WERI-Rb-1 (cell line): Measurements from ENCODE around the gene SLC17A7.
A peak's percentile ranks its signal among the peaks of the same experiment; 100 is the strongest.

Experiments
- DNase-seq: peaks from one replicate; pipeline ENCODE4 v3.0.0-alpha.2; 2020
- H3K27ac ChIP-seq: fragments of 250-450 bp; sonication (Bioruptor Pico); 2 replicates; pipeline ENCODE4 v1.5.1; 2020; ENCODE audit warnings: mild to moderate bottlenecking, moderate library complexity
- H3K27me3 ChIP-seq: fragments of 250-450 bp; sonication (Bioruptor Pico); 2 replicates; pipeline ENCODE4 v1.5.1; 2021; ENCODE audit warnings: mild to moderate bottlenecking, low read depth, moderate library complexity; ENCODE audit not compliant: insufficient read depth, severe bottlenecking
- H3K36me3 ChIP-seq: fragments of 250-450 bp; sonication (Bioruptor Pico); 2 replicates; pipeline ENCODE4 v1.5.1; 2020; ENCODE audit warnings: mild to moderate bottlenecking, moderate library complexity
- H3K4me3 ChIP-seq: 2 replicates; pipeline ENCODE4 v1.5.1; 2011; ENCODE audit warnings: low read depth, mild to moderate bottlenecking, control low read depth, low read length
- H3K9me3 ChIP-seq: fragments of 250-450 bp; sonication (Bioruptor Pico); 2 replicates; pipeline ENCODE4 v1.5.1; 2021; ENCODE audit warnings: mild to moderate bottlenecking, moderate library complexity; ENCODE audit not compliant: severe bottlenecking
- TF ChIP-seq, protein P1 (sequence below): IDR thresholded peaks from 2 replicates; pipeline ENCODE4 v1.5.1; 2011; ENCODE audit warnings: low read depth, mild to moderate bottlenecking, control low read depth, inconsistent platforms, low read length

SLC17A7 gene

GRCh38 chr19:49420227-49420626 lies 21.1 kb downstream of the SLC17A7 start:
- no peak overlapping the region for H3K4me3 ChIP-seq
- H3K27me3 ChIP-seq, result no peaks in the 10 kb centered on the region
- H3K27ac ChIP-seq, result no peak overlapping the region
- TF ChIP-seq, protein P1, sequence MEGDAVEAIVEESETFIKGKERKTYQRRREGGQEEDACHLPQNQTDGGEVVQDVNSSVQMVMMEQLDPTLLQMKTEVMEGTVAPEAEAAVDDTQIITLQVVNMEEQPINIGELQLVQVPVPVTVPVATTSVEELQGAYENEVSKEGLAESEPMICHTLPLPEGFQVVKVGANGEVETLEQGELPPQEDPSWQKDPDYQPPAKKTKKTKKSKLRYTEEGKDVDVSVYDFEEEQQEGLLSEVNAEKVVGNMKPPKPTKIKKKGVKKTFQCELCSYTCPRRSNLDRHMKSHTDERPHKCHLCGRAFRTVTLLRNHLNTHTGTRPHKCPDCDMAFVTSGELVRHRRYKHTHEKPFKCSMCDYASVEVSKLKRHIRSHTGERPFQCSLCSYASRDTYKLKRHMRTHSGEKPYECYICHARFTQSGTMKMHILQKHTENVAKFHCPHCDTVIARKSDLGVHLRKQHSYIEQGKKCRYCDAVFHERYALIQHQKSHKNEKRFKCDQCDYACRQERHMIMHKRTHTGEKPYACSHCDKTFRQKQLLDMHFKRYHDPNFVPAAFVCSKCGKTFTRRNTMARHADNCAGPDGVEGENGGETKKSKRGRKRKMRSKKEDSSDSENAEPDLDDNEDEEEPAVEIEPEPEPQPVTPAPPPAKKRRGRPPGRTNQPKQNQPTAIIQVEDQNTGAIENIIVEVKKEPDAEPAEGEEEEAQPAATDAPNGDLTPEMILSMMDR, result no peak
- H3K9me3 ChIP-seq, result no peaks in the 10 kb centered on the region
- DNase-seq, result no peak
- no peaks in the 10 kb centered on the region for H3K36me3 ChIP-seq

DNA sequence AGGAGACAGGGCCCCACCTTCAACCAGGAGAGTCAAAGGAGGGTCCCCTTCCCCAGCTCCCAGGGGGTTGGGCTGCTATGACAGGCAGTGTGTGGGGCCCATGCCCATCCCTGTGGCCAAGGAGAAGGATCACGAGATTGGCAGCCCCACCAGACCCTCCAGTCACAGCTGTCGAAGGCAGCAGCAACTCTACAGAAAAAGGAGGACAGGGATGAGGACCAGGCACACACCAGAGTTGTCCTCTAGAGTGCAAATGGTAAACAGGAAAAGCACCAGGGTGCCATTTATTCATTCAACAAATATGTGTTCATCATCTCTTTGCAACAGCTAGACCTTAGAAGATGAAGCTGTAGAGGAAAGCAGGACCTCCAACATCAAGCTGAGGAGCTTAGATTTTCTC lies 22.2 kb downstream of the SLC17A7 start:
- DNase-seq, result no peak
- TF ChIP-seq, protein P1, result no peak
- no peaks in the 10 kb centered on the region for H3K27me3 ChIP-seq
- peak overlapping the region; percentile 73 for H3K27ac ChIP-seq
- no peaks in the 10 kb centered on the region for H3K9me3 ChIP-seq
- no peaks in the 10 kb centered on the region for H3K36me3 ChIP-seq
- no peak overlapping the region for H3K4me3 ChIP-seq

DNA sequence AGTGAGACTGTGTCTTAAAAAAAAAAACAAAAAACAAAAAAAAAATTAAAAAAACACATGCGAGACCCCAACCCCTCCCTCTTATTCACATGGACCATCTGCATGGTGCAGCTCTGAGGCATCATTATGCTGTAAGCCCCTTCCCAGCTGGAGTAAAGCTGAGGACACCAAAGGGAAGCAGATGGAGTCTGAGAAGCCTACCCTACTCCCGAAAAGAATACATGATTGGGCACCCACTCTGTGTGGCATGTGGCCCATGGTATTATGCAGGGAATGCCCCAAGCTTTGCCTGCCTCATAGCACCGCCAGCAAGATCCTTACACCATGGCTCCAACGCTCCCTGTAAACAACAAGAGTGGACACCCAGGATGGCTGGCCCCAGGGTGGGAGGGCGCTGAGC lies 22.8 kb downstream of the SLC17A7 start:
- H3K4me3 ChIP-seq, result no peak overlapping the region
- H3K9me3 ChIP-seq, result no peaks in the 10 kb centered on the region
- H3K27me3 ChIP-seq, result no peaks in the 10 kb centered on the region

DNA sequence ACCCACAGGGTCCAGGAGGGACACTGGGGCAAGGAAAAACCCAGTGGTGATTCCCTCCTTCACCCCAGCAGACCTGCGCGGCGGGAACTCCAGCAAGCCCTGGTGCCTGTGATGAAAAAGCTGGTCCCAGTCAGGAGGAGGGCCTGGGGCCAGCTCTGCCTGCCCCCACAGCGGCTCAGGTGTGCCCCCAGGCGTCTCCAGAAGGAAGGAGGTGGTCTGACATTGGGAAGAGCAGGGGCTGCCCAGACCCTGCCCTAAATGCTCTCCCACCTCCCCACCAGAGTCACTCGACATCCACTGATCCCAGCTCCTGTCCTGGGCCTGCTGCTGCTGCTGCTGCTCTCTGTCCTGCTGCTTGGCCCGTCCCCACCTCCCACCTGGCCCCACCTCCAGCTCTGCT lies 24.2 kb downstream of the SLC17A7 start:
- TF ChIP-seq, protein P1, result no peak

More for the DNA sequence above, 22.8 kb downstream of the SLC17A7 start:
- Histone ChIP-seq H3K27ac (peak overlapping the region; percentile 73), H3K36me3 (no peaks in the 10 kb centered on the region)
- TF ChIP-seq, protein P1, result no peak
- no peak for DNase-seq

DNA sequence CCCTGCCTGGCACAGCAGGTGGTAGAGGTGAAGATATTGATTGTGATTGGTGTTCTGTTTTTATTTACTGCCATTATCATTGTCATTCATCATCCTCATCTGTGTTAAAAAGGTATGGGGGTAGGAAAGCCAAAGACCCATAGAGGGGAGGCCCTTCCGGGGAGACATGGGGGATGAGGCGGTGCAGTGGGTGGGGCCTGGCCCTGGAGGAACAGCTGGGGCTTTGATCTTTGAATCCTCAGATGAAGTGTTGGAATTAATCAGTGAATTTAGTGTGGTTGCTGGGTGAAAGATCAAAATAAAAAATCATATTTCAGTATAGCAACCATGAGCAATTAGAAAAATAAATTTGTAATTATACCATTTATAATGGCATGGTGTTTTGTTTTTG lies 25.5 kb downstream of the SLC17A7 start:
- TF ChIP-seq, protein P1, result no peak
- no peak overlapping the region; the same call in 1 of the 2 replicates for H3K27ac ChIP-seq
- no peak for DNase-seq
- no peaks in the 10 kb centered on the region for H3K36me3 ChIP-seq
- H3K9me3 ChIP-seq, result no peaks in the 10 kb centered on the region
- H3K4me3 ChIP-seq, result no peak overlapping the region
- no peaks in the 10 kb centered on the region for H3K27me3 ChIP-seq

More for the DNA sequence above, 24.2 kb downstream of the SLC17A7 start:
- Histone ChIP-seq H3K4me3 (no peak overlapping the region), H3K36me3 (no peaks in the 10 kb centered on the region), H3K27ac (peak overlapping the region; percentile 73), H3K27me3 (no peaks in the 10 kb centered on the region), H3K9me3 (no peaks in the 10 kb centered on the region)
- DNase-seq, result peak; percentile 74

DNA sequence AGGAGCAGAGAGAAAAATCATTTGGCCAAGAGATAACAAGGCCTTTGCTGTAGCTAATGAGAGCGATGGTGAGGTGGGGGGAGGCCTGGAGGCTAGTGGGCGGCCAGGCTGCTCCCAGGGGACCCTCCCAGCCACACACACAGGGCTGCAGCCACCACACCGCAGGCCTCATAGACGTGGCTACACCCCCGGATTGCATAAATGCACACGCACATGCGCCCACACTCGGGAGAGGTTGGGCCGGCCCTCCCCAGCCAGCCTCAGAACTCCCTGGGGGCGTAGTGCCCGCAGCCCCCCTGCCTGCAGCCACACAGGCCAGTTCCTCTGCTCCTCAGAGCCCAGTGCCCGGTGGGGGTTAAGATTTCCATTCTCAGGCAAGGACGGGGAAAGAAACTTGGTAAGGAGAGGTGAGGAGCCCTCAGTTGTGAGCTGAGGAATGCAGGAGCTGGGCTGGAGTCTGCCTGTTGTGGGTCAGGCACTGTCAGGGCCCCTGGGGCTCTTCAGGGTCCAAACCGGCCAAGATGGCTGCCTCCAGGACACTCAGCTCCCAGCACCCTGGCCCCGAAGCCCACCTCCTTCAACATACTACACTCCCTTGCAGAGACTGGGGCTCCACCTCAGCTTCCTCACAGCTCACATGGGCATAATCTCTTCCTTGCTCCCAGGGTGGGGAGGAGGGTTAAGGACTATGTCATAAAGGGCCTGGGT lies 26.1 kb downstream of the SLC17A7 start:
- no peaks in the 10 kb centered on the region for H3K36me3 ChIP-seq
- no peaks in the 10 kb centered on the region for H3K9me3 ChIP-seq
- H3K27me3 ChIP-seq, result no peaks in the 10 kb centered on the region
- TF ChIP-seq, protein P1, result no peak
- no peak for DNase-seq
- H3K27ac ChIP-seq, result no peak overlapping the region; the same call in 1 of the 2 replicates
- no peak overlapping the region for H3K4me3 ChIP-seq
